K562 (cell line): ENCODE results near the gene RNF126. TPM values are rescaled to one million over a fixed set of nuclear protein-coding genes. Genes with fewer than 3 reads are reported as not detected.

Source experiments
- BACH1 ChIP-seq: fragments of 200-800 bp; sonication (Bioruptor generic); IDR thresholded peaks from 2 replicates; pipeline ENCODE4 v1.6.1; 2016; ENCODE audit warnings: missing genetic modification characterization, missing compliant biosample characterization
- BRD9 ChIP-seq: fragments of 450-650 bp; IDR thresholded peaks from 2 replicates; pipeline ENCODE4 v1.6.1; 2018; ENCODE audit warnings: low read depth; ENCODE audit not compliant: partially characterized antibody
- CBFB ChIP-seq: sonication (generic); formaldehyde crosslinking; IDR thresholded peaks from 2 replicates; pipeline ENCODE4 v1.4.0; 2020; ENCODE audit warnings: mild to moderate bottlenecking, missing genetic modification reagents
- FOXA3 ChIP-seq, 2 experiments: fragments of 450-650 bp in 1 of 2; sonication (generic) in 1 of 2; formaldehyde crosslinking; IDR thresholded peaks in 1 of 2; conservative IDR thresholded peaks in 1 of 2; 2 replicates each; pipeline versions ENCODE4 v1.4.0 to v1.8.0; 2020 to 2022; ENCODE audit warnings: mild to moderate bottlenecking in 2 of 2, missing genetic modification reagents in 1 of 2
- HINFP ChIP-seq: fragments of 450-650 bp; conservative IDR thresholded peaks from 2 replicates; pipeline ENCODE4 v1.6.1; 2016; ENCODE audit warnings: missing genetic modification characterization, low read depth, mild to moderate bottlenecking, control low read depth, missing compliant biosample characterization
- JUNB ChIP-seq: fragments of 450-650 bp; formaldehyde crosslinking; conservative IDR thresholded peaks from 2 replicates; pipeline ENCODE4 v1.4.0; 2020; ENCODE audit warnings: mild to moderate bottlenecking
- MNT ChIP-seq, 2 experiments: fragments of 450-650 bp; conservative IDR thresholded peaks; 2 replicates each; pipeline ENCODE4 v1.6.1; 2017; ENCODE audit warnings: mild to moderate bottlenecking in 2 of 2, moderate library complexity in 2 of 2
- MTF1 ChIP-seq: fragments of 250-450 bp; sonication (Bioruptor Pico); IDR thresholded peaks from 2 replicates; pipeline ENCODE4 v1.9.0; 2021; ENCODE audit warnings: moderate library complexity, mild to moderate bottlenecking, inconsistent platforms, borderline replicate concordance
- NCOA4 ChIP-seq: fragments of 450-650 bp; IDR thresholded peaks from 2 replicates; pipeline ENCODE4 v1.6.1; 2018; ENCODE audit warnings: mild to moderate bottlenecking; ENCODE audit not compliant: partially characterized antibody
- PCBP1 ChIP-seq: fragments of 200-400 bp; formaldehyde crosslinking; IDR thresholded peaks from 2 replicates; pipeline ENCODE4 v1.6.1; 2018; ENCODE audit warnings: mild to moderate bottlenecking, low read depth, low read length; ENCODE audit not compliant: poor library complexity, severe bottlenecking
- SAFB2 ChIP-seq: fragments of 200-400 bp; formaldehyde crosslinking; IDR thresholded peaks from 2 replicates; pipeline ENCODE4 v1.6.1; 2018; ENCODE audit warnings: borderline replicate concordance, low read length, low read depth, moderate library complexity; ENCODE audit not compliant: severe bottlenecking
- SIN3A ChIP-seq, 2 experiments: fragments of 150-350 bp in 1 of 2; IDR thresholded peaks; 2 replicates each; pipeline ENCODE4 v1.6.1; 2011 to 2016; ENCODE audit warnings: borderline replicate concordance in 2 of 2, low read depth in 2 of 2, low read length in 2 of 2, mild to moderate bottlenecking in 2 of 2, moderate library complexity in 2 of 2; ENCODE audit not compliant: control insufficient read depth in 1 of 2
- ZBTB5 ChIP-seq: fragments of 450-650 bp; IDR thresholded peaks from 2 replicates; pipeline ENCODE4 v1.6.1; 2017; ENCODE audit warnings: antibody characterized with exemption
- ZNF24 ChIP-seq: fragments of 450-650 bp; IDR thresholded peaks from 2 replicates; pipeline ENCODE4 v1.6.1; 2016
- ZNF512 ChIP-seq: IDR thresholded peaks from 2 replicates; pipeline ENCODE4 v1.6.1; 2016; ENCODE audit warnings: missing genetic modification characterization, missing compliant biosample characterization
- polyA plus RNA-seq, 8 experiments: library from polyadenylated mRNA; depleted of rRNA in 4 of 8; stranded (reverse) in 5 of 8; unstranded in 3 of 8; fragments of >200 nt; fragmentation: Nextera tagmentation in 2 of 8; fragmentation: Illumina TruSeq in 1 of 8; extraction: Ambion mirVana in 2 of 8; extraction: Trizol in 1 of 8; gene quantifications; 2 replicates each; pipeline versions ENCODE4 v1.2.1 to v1.2.3, GENCODE V29; 2011 to 2014; ENCODE audit warnings: inconsistent platforms in 1 of 8, missing spikeins in 1 of 8
- total RNA-seq, 7 experiments: library from RNA; depleted of rRNA in 6 of 7; stranded (reverse); fragments of >200 nt in 6 of 7; fragmentation: Illumina TruSeq in 2 of 7; extraction: Trizol in 2 of 7; gene quantifications; 2 replicates each; pipeline versions ENCODE4 v1.2.1 to v1.2.3, GENCODE V29; 2011 to 2021; ENCODE audit warnings: low replicate concordance in 1 of 7

RNF126 gene
- total and polyA plus RNA-seq, 9 of the 15 experiments (the other 6 are each of a cell fraction or from before 2014, with no cell fraction given) = 0.27 to 101 (median 12.3) TPM

DNA sequence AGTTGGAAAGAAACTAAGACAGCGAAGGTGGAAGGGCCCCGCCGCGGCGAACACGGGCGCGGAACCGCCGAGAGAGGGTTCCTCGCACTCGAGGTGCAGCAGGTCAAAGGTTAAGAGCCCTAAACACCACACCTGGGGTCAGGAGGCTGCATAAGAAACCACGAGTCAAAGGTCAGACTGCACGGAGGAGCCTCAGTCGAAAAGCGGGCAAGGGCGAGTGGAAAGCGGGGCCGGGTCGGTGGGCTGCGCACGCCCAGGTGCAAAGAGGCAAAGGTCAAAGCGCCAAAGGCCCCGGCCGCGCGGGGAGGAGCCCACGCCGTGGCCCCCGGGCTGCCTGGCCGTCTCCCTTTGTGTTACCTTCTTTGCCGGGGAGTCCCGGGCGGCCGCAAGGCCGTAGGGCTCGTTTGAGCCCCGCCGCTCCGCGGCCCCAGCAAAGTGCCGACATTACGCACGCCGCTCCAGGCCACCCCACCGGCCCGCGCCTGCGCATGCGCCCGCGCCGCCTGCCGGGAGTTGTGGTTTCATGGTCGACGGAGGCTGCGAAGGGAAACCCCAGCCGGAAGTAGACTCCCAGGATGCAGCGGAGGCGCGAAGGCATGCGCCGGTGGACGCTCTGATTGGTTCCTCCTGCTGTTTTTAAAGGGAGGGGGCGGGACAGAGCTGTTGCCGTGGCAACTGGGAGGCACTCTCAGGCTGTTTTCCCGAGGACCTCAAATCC lies 29.8 kb downstream of the RNF126 start, which contains the start of gene POLRMT (continued):
- TF ChIP-seq ZBTB5 (no peak), BACH1 (tag) (no peak), MTF1 (CRISPR knock-in tag) (no peak), MNT (conservative IDR thresholded peaks at IDR 0.05) (peak; percentile 65 to 82), SAFB2 (no peak), NCOA4 (no peak), FOXA3 (CRISPR knock-in tag; conservative IDR thresholded peaks at IDR 0.05 in 1 of 2, IDR thresholded peaks at IDR 0.05 in 1 of 2) (no peak), JUNB (CRISPR knock-in tag) (no peak), CBFB (no peak), ZNF24 (no peak), BRD9 (no peak), ZNF512 (tag) (no peak), PCBP1 (no peak), SIN3A (IDR thresholded peaks at IDR 0.05; ENCODE audit: borderline replicate concordance in 2 of 2, control insufficient read depth in 1 of 2, low read depth in 2 of 2, low read length in 2 of 2) (peak; percentile 48 to 56; a peak in 3 of 4 replicates), HINFP (tag) (no peak)
